ENCODE data around the gene RAD51B. TPM values are rescaled to one million over a fixed set of nuclear protein-coding genes. Genes with fewer than 3 reads are reported as not detected.

The RAD51B gene
- total and polyA plus RNA-seq, 9 of the 15 experiments (the other 6 are each of a cell fraction or from before 2014, with no cell fraction given), result 8.5 to 17.3 (median 11.3) TPM

DNA sequence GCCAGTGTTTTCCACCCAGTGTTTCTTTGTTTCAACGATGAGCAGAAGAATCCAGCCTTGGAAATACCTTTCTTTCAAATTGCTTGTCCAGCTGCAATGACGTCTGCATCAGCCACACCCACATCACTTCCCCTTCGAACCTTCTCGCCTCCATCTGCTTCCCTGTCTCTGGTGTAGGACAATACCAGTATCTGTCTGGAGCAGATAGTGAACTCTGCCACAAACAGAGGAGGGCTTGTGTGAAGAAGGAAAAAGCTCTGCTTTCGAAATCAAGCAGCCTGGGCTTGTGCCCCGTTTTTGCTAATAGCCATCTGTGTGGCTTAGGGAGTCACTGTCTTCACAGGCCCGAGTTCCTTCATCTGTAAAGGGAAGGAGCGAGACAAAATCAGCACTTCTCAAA is 557.9 kb downstream of the RAD51B start (continued):
- TF ChIP-seq, protein P1, sequence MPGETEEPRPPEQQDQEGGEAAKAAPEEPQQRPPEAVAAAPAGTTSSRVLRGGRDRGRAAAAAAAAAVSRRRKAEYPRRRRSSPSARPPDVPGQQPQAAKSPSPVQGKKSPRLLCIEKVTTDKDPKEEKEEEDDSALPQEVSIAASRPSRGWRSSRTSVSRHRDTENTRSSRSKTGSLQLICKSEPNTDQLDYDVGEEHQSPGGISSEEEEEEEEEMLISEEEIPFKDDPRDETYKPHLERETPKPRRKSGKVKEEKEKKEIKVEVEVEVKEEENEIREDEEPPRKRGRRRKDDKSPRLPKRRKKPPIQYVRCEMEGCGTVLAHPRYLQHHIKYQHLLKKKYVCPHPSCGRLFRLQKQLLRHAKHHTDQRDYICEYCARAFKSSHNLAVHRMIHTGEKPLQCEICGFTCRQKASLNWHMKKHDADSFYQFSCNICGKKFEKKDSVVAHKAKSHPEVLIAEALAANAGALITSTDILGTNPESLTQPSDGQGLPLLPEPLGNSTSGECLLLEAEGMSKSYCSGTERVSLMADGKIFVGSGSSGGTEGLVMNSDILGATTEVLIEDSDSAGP (CRISPR knock-in tag; IDR thresholded peaks at IDR 0.05), result no peak
- TF ChIP-seq TCF3 (CRISPR knock-in tag; IDR thresholded peaks at IDR 0.05) (peak; percentile 88), ATF7 (IDR thresholded peaks at IDR 0.05) (peak; percentile 71), MNT (conservative IDR thresholded peaks at IDR 0.05) (peak in 1 of 2 experiments; percentile 38; a peak in 1 of 4 replicates), ZNF561 (CRISPR knock-in tag; conservative IDR thresholded peaks at IDR 0.05) (no peak), POLR2AphosphoS5 (IDR thresholded peaks at IDR 0.05; ENCODE audit: control insufficient read depth, insufficient read depth, low read depth, low read length) (peak; percentile 62), ZNF143 (CRISPR knock-in tag; IDR thresholded peaks at IDR 0.05) (no peak), CHAMP1 (IDR thresholded peaks at IDR 0.05) (0 out of 2 replicates have a peak, but pooled peaks have one; percentile 23), GATA2 (CRISPR knock-in tag; IDR thresholded peaks at IDR 0.05) (peak; percentile 75), ZNF695 (CRISPR knock-in tag; IDR thresholded peaks at IDR 0.05) (no peak), KLF16 (IDR thresholded peaks at IDR 0.05) (peak; percentile 63), HMG20B (CRISPR knock-in tag; IDR thresholded peaks at IDR 0.05) (no peak), NFIC (IDR thresholded peaks at IDR 0.05) (peak; percentile 31; the same call in 1 of the 2 replicates), ZKSCAN1 (IDR thresholded peaks at IDR 0.05; ENCODE audit: low read depth, low read length) (no peak), ZNF589 (CRISPR knock-in tag; IDR thresholded peaks at IDR 0.05; ENCODE audit: low read depth) (peak; percentile 74; the same call in 1 of the 2 replicates), ZNF696 (CRISPR knock-in tag; conservative IDR thresholded peaks at IDR 0.05) (no peak), PML (IDR thresholded peaks at IDR 0.05; ENCODE audit: low read length) (no peak), NR2C1 (IDR thresholded peaks at IDR 0.05) (no peak), NR2C1 (tag; IDR thresholded peaks at IDR 0.05) (0 out of 2 replicates have a peak, but pooled peaks have one; percentile 59), CREM (IDR thresholded peaks at IDR 0.05; ENCODE audit: low read depth) (peak; percentile 89), HDAC1 (IDR thresholded peaks at IDR 0.05) (peak in 1 of 2 experiments; percentile 17; a peak in 1 of 4 replicates)
- TF ChIP-seq, protein P2, sequence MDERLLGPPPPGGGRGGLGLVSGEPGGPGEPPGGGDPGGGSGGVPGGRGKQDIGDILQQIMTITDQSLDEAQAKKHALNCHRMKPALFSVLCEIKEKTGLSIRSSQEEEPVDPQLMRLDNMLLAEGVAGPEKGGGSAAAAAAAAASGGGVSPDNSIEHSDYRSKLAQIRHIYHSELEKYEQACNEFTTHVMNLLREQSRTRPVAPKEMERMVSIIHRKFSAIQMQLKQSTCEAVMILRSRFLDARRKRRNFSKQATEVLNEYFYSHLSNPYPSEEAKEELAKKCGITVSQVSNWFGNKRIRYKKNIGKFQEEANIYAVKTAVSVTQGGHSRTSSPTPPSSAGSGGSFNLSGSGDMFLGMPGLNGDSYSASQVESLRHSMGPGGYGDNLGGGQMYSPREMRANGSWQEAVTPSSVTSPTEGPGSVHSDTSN (CRISPR knock-in tag; IDR thresholded peaks at IDR 0.05; ENCODE audit: low read depth), result no peak
- TF ChIP-seq, protein P2 (tag; conservative IDR thresholded peaks at IDR 0.05; ENCODE audit: low read depth), result no peak

Data from K562 (cell line).